AG04449 (cell line): ENCODE measurements around the gene KCMF1.

Experiments used
- CTCF ChIA-PET: fragments of 350-600 bp; formaldehyde crosslinking; extraction: SDS; loops from one replicate; lab custom pipeline; 2021; ENCODE audit warnings: antibody characterized with exemption; lab: Yijun Ruan, JAX
- POLR2A ChIA-PET: fragments of 400-600, 350-600 bp; formaldehyde crosslinking; extraction: SDS; loops from one replicate; lab custom pipeline; 2020; ENCODE audit warnings: antibody characterized with exemption, inconsistent platforms; lab: Yijun Ruan, JAX
- DNase-seq: peaks from one replicate; pipeline ENCODE4 v3.0.0-alpha.2; 2010; ENCODE audit warnings: low read depth, low spot score
- H3K4me3 ChIP-seq: 2 replicates; pipeline ENCODE4 v1.5.1; 2011; ENCODE audit warnings: low read depth, mild to moderate bottlenecking, control low read depth, low read length
- TF ChIP-seq, protein P1 (sequence below): IDR thresholded peaks from one replicate; pipeline ENCODE4 v1.5.1; 2011; ENCODE audit warnings: mild to moderate bottlenecking, moderate library complexity, low read length, control low read depth, inconsistent platforms; ENCODE audit not compliant: insufficient read depth; ENCODE audit errors: missing control alignments

KCMF1 gene

DNA sequence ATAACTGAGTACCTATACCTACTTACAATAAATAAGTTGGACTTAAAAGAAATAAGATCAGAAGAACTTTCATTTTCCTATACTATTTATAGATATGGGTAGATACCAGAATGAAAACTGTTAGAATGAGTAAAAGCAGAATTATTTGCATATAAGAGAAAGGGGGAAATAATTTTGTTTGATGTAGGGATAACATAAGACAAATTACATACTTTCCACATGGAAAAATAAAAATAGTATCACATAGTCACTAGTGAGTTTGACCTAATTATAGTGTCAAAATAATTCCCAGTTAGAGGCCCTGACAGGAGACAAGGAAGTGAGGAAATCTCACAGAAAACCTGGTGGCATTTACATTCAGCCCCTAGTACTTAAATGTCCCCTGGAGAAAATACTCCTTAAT, 28.6 kb downstream of the KCMF1 start:
- DNase-seq = no peak
- ChIA-PET POLR2A (no interaction called here), CTCF (no interaction called here)
- no peak overlapping the region for H3K4me3 ChIP-seq
- TF ChIP-seq, protein P1, sequence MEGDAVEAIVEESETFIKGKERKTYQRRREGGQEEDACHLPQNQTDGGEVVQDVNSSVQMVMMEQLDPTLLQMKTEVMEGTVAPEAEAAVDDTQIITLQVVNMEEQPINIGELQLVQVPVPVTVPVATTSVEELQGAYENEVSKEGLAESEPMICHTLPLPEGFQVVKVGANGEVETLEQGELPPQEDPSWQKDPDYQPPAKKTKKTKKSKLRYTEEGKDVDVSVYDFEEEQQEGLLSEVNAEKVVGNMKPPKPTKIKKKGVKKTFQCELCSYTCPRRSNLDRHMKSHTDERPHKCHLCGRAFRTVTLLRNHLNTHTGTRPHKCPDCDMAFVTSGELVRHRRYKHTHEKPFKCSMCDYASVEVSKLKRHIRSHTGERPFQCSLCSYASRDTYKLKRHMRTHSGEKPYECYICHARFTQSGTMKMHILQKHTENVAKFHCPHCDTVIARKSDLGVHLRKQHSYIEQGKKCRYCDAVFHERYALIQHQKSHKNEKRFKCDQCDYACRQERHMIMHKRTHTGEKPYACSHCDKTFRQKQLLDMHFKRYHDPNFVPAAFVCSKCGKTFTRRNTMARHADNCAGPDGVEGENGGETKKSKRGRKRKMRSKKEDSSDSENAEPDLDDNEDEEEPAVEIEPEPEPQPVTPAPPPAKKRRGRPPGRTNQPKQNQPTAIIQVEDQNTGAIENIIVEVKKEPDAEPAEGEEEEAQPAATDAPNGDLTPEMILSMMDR = no peak

DNA sequence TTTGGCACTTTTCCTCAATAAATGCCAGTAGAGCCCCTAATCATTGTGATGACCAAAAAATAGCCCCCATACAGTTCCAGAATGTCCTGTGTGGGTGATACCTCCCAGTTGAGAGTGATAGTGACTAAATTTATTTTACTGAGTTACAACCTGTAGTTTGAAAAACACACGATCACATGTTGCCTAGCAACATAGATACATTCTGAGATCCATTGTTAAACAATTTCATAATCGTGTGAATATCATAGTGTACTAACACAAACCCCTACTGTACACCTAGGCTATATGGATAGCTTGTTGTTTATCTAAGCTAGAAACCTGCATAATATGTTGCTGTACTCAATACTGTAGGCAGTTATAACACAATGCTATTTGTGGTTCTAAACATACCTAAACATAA, 30.6 kb downstream of the KCMF1 start:
- TF ChIP-seq, protein P1 = no peak
- ChIA-PET POLR2A (no interaction called here), CTCF (interaction anchor here (0.7 to 1.5 kb wide), 3 partner anchors 12 to 299 kb away, joined by 3 to 6 read pairs (median 4); no protein-coding TSS in a partner anchor)
- no peak overlapping the region for H3K4me3 ChIP-seq
- DNase-seq = no peak

GRCh38 chr2:85002534-85002933, 31.6 kb downstream of the KCMF1 start:
- no peak overlapping the region for H3K4me3 ChIP-seq
- DNase-seq = no peak
- ChIA-PET CTCF (interaction anchor here (1.0 to 1.5 kb wide), 3 partner anchors 13 to 298 kb away, joined by 3 to 6 read pairs (median 4); no protein-coding TSS in a partner anchor), POLR2A (no interaction called here)
- TF ChIP-seq, protein P1 = no peak

- TF ChIP-seq, protein P1 = no peak
- H3K4me3 ChIP-seq = no peak overlapping the region
- DNase-seq = no peak
- ChIA-PET CTCF (no interaction called here), POLR2A (no interaction called here)
Observed at GRCh38 chr2:85008252-85008651, 37.3 kb downstream of the KCMF1 start.

DNA sequence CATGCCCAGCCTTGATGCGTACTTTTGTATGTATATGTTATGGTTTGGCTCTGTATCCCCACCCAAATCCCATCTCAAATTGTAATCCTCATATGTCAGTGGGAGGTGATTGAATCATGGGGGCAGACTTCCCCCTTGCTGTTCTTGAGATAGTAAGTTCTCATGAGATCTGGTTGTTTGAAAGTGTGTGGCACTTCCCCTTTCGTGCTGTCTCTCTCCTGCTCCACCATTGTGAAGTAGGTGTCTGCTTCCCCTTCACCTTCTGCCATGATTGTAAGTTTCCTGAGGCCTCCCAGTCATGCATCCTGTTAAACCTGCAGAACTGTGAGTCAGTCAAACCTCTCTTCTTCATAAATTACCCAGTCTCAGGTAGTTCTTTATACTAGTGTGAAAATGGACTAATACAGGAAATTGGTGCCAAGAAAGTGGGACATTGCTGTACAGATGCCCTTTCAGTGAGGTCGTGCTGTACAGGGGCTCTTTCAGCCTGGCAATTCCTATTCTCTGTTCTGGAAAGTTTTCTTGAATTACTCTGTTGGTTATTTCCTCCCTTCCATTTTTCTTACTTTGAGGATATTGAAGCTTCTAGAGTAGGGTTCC, 38.2 kb downstream of the KCMF1 start:
- ChIA-PET CTCF (no interaction called here), POLR2A (no interaction called here)
- no peak for DNase-seq
- no peak overlapping the region for H3K4me3 ChIP-seq
- TF ChIP-seq, protein P1 = no peak

DNA sequence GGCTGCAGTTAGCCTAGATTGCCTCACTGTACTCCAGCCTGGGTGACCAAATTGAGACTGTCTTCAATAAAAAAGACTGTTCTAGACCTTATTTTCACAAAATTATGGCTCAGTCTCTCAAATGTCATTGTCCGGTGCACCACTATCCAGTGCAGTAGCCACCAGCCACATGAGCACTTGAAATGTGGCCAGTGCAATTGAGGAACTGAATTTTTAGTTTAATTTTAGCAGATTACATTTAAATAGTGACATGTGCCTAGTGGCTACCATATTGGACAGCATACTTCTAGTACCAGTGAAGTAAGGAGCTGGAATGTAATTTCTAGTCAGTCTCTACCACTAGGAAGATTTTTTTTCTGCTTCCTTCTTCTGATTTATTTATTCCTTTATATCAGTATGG, 39.4 kb downstream of the KCMF1 start:
- ChIA-PET POLR2A (no interaction called here), CTCF (interaction anchor here (2.2 to 2.4 kb wide), 2 partner anchors 85 to 289 kb away, joined by 7 to 10 read pairs; no protein-coding TSS in a partner anchor)
- TF ChIP-seq, protein P1 = no peak
- no peak for DNase-seq
- no peak overlapping the region for H3K4me3 ChIP-seq
